ENCODE results near the gene AOPEP. TPM values are rescaled to one million over a fixed set of nuclear protein-coding genes. Genes with fewer than 3 reads are reported as not detected.
A peak's percentile ranks its signal among the peaks of the same experiment; 100 is the strongest.

AOPEP gene
- total RNA-seq, 4 donors from 2014 or later, result 149 to 306 (median 193) TPM

- 68% methylated on average over 5 of the region's 5 CpGs for WGBS
- Histone ChIP-seq H3K36me3 (peaks cover 4% of the 10 kb centered on the region), H3K27ac (peak overlapping the region; percentile 43), H3K9me3 (no peaks in the 10 kb centered on the region), H3K4me1 (peaks cover 62% of the 10 kb centered on the region), H3K4me3 (no peak overlapping the region), H3K27me3 (no peaks in the 10 kb centered on the region)
- no peak for DNase-seq (ENCODE audit: low spot score in 2 of 2)
- TF ChIP-seq, protein P1, sequence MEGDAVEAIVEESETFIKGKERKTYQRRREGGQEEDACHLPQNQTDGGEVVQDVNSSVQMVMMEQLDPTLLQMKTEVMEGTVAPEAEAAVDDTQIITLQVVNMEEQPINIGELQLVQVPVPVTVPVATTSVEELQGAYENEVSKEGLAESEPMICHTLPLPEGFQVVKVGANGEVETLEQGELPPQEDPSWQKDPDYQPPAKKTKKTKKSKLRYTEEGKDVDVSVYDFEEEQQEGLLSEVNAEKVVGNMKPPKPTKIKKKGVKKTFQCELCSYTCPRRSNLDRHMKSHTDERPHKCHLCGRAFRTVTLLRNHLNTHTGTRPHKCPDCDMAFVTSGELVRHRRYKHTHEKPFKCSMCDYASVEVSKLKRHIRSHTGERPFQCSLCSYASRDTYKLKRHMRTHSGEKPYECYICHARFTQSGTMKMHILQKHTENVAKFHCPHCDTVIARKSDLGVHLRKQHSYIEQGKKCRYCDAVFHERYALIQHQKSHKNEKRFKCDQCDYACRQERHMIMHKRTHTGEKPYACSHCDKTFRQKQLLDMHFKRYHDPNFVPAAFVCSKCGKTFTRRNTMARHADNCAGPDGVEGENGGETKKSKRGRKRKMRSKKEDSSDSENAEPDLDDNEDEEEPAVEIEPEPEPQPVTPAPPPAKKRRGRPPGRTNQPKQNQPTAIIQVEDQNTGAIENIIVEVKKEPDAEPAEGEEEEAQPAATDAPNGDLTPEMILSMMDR (IDR thresholded peaks at IDR 0.05), result no peak
- TF ChIP-seq EP300 (IDR thresholded peaks at IDR 0.05), result no peak
- no peak for TF ChIP-seq POLR2AphosphoS5 (IDR thresholded peaks at IDR 0.05)
- no peak for TF ChIP-seq POLR2A (IDR thresholded peaks at IDR 0.05)
These were observed 317.3 kb downstream of the AOPEP start for GRCh38 chr9:95043826-95044225.

- Histone ChIP-seq H3K27ac (peak overlapping the region; percentile 94), H3K4me3 (peak overlapping the region; percentile 33), H3K27me3 (no peaks in the 10 kb centered on the region), H3K4me1 (peaks cover 59% of the 10 kb centered on the region), H3K36me3 (peaks cover 4% of the 10 kb centered on the region), H3K9me3 (no peaks in the 10 kb centered on the region)
- TF ChIP-seq POLR2AphosphoS5 (IDR thresholded peaks at IDR 0.05), result no peak
- TF ChIP-seq POLR2A (IDR thresholded peaks at IDR 0.05), result no peak
- TF ChIP-seq, protein P1 (IDR thresholded peaks at IDR 0.05), result peak in 1 of 2 donors; percentile 48
- 50% methylated on average over 30 of the region's 36 CpGs for WGBS
- no peak for DNase-seq (ENCODE audit: low spot score in 2 of 2)
These were observed 318.4 kb downstream of the AOPEP start for GRCh38 chr9:95044731-95045508.

- peak overlapping the region; percentile 94 for H3K27ac ChIP-seq
- no peaks in the 10 kb centered on the region for H3K27me3 ChIP-seq
- peaks cover 51% of the 10 kb centered on the region for H3K4me1 ChIP-seq
- TF ChIP-seq POLR2A (IDR thresholded peaks at IDR 0.05), result no peak
- TF ChIP-seq EP300 (IDR thresholded peaks at IDR 0.05), result no peak
- no peak for TF ChIP-seq POLR2AphosphoS5 (IDR thresholded peaks at IDR 0.05)
- TF ChIP-seq, protein P1 (IDR thresholded peaks at IDR 0.05), result no peak
- peak overlapping the region; percentile 33 for H3K4me3 ChIP-seq
- H3K9me3 ChIP-seq, result no peaks in the 10 kb centered on the region
- no peak for DNase-seq (ENCODE audit: low spot score in 2 of 2)
- WGBS, result 71% methylated on average over 16 of the region's 16 CpGs
- H3K36me3 ChIP-seq, result no peaks in the 10 kb centered on the region
These were observed 319.3 kb downstream of the AOPEP start for GRCh38 chr9:95045751-95046150.

DNA sequence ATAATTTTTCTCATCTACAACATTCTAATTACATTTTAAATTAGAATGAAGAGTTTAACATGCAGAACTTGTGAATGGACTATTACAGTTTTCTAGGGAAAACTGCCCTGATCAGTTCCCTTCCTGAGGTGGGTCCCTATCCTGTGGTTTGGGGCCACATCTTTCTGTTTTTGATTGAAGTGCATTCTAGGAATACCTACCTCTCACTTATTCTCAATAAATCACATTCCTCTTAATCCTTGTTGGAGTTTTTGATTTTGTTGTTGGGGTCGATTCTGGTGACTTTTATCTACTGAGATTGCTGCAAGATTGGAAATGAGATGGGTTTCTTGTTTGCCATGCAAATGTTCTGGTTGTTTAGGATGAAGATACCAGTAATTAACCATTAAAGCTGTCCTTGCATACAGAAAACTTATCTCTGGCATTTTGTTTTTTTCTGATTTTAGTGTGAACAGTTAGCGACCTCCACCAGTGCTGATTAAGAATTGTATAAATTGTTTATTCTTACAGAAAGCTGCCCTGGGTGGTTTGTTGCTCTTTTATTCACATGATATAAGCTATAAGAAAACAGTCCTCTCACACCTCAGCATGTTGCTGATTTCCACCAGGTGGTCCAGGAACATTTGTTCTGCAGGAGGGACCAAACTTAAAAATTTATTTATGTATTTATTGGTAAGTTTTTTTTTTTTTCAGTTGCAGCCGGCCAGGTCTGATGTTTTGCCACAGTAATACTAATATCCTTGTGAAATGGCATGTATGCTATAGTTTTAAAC is 321.1 kb downstream of the AOPEP start:
- H3K4me1 ChIP-seq, result peaks cover 46% of the 10 kb centered on the region
- peak overlapping the region; percentile 94 for H3K27ac ChIP-seq
- peak overlapping the region; percentile 59 for H3K4me3 ChIP-seq
- no peak for TF ChIP-seq POLR2A (IDR thresholded peaks at IDR 0.05)
- no peaks in the 10 kb centered on the region for H3K27me3 ChIP-seq
- no peaks in the 10 kb centered on the region for H3K36me3 ChIP-seq
- no peak for DNase-seq (ENCODE audit: low spot score in 2 of 2)
- WGBS, result 43% methylated on average over 3 of the region's 3 CpGs
- H3K9me3 ChIP-seq, result no peaks in the 10 kb centered on the region

DNA sequence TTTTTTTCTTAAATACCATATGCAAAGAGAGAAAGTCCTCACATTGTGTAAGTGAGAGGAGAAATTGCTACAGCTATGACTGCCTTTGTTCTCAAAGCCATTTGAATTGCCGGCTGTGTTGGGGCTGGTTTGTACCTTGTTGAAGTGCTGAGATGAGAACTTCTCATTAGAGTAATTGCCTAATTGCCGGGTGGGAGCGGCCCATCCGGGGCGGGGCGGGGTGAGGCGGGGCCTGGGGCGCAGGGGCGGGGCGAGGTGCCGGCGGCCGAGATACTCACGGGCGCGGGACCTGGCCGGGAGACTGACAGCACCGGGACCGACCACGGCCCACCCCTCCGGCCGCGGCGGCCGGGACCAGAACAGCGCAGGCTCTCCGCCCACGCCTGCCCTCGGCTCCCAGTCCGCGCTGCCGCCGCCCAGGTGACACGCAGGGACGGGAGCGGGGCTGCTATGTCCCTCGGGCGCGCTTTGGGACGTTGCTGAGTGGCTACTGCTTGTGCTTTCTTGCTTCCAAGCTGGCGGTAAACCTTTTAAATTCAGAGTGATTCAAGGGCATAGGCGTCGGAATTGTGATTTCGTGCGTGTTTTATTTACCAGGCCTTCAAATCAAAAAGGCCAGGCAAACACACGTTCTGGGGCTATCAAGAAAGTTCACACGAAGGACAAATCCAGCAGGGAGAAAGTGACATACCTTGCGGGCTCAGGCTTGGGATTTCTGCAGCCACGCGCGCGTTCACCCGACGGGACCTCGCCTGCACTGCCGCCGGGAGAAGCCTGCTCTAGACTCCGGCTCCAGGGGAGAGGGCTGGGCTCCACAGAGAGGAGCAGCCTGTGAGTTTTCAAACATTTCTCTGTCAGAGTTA is 322.0 kb downstream of the AOPEP start:
- peaks cover 41% of the 10 kb centered on the region for H3K4me1 ChIP-seq

More for the DNA sequence above, 322.0 kb downstream of the AOPEP start:
- Histone ChIP-seq H3K9me3 (no peaks in the 10 kb centered on the region), H3K36me3 (no peaks in the 10 kb centered on the region), H3K27me3 (no peaks in the 10 kb centered on the region), H3K27ac (peak overlapping the region; percentile 94), H3K4me3 (peak overlapping the region; percentile 59)
- WGBS, result 5% methylated on average over 44 of the region's 58 CpGs
- no peak for DNase-seq (ENCODE audit: low spot score in 2 of 2)
- TF ChIP-seq EP300 (IDR thresholded peaks at IDR 0.05), result no peak
- no peak for TF ChIP-seq POLR2AphosphoS5 (IDR thresholded peaks at IDR 0.05)
- TF ChIP-seq POLR2A (IDR thresholded peaks at IDR 0.05), result no peak
- TF ChIP-seq, protein P1 (IDR thresholded peaks at IDR 0.05), result no peak

Data from suprapubic skin (tissue), 4 donors.